ENCODE data around the gene C5orf63. TPM values are rescaled to one million over a fixed set of nuclear protein-coding genes. Genes with fewer than 3 reads are reported as not detected.

C5orf63 gene
- total and polyA plus RNA-seq, 2 of the 13 experiments (the other 11 are each of a cell fraction or from before 2014, with no cell fraction given), result 7.9 to 8.8 TPM

- TF ChIP-seq SKIL (CRISPR knock-in tag; IDR thresholded peaks at IDR 0.05; ENCODE audit: borderline replicate concordance) (peak; percentile 80), RORA (CRISPR knock-in tag; IDR thresholded peaks at IDR 0.05) (no peak), ARID5B (CRISPR knock-in tag; IDR thresholded peaks at IDR 0.05) (peak; percentile 60), THRA (CRISPR knock-in tag; IDR thresholded peaks at IDR 0.05; ENCODE audit: borderline replicate concordance) (peak; percentile 75; the same call in 1 of the 2 replicates), NCOR1 (IDR thresholded peaks at IDR 0.05; ENCODE audit: borderline replicate concordance, low read length) (peak; percentile 57; the same call in 1 of the 2 replicates), ZFP36L1 (CRISPR knock-in tag; IDR thresholded peaks at IDR 0.05) (no peak), SMARCE1 (IDR thresholded peaks at IDR 0.05; ENCODE audit: borderline replicate concordance) (no peak)
Observed at GRCh38 chr5:127028822-127029457, 44.4 kb downstream of the C5orf63 start (continued).
